GM19455 (cell line): ENCODE data around the gene TNC.

Experiments used
- ATAC-seq: cut with Tn5 transposase; IDR thresholded peaks from one replicate; pipeline ENCODE4 v1.9.1; 2021; ENCODE audit not compliant: unreplicated experiment

The TNC gene

DNA sequence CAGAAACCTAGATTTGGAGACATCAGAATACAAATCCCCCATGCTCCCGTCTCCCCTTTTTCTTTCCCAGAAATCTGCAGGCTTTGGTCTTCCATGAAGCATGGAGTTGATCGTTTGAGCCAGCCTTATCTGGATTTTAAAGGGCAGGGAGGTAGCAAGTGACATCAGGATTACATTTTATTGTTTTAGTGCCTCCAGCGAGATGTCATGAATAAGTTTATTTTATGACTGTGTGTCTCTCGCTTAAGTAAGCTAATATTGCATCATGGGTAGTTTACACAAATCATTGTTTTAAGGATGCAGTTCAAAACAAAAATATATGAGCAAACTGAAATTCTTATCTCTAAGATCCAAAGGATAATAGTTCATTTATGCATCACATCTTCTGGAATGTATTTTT is 136.9 kb downstream of the TNC start:
- ATAC-seq, result no peak

DNA sequence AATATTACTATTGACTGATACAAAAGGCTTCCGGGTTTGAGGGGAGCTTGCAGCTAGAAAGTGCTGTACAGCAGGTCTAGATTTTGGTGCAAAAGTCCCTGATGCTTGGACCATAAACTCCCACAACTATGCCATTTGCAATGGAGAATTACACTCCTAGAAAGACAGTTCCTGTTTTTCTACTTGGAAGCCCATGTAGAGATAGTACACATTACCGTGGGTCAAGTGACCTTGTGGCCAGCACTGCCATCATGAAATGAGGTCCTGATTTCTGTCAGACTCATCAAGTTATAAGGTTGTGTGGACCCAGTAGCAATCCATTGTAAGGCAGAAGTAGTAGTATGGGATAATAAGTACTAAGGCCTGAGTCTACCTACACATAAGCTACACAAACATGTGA is 144.7 kb downstream of the TNC start:
- ATAC-seq, result no peak

DNA sequence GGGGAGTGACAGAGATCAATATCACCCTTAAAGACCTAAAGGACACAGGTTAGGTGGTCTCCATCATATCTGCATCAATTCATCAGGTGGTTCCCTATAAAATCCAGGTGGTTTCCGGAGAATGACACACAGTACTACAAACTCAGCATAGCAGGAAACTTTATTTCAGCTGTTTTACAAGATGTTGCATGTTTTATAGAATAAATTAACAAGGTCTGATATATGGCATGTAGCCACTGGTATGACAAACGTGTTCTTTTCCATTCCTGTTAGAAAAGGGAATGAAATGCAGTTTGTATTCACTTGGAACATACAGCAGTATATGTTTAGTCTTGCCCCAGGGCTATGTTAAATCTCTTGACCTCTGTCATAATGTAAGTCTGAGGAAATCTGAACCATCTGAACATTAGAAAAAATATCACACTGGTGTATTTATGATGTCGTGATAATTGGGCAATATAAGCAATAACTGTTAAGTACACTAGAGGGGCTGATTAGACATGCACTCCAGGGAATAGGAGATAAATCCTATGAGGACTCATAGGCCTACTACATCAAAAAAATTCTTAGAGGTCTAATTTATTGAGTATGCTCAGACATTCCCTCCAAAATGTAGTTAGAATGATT is 145.3 kb downstream of the TNC start:
- no peak for ATAC-seq
